Uterus (tissue), 4 donors: ENCODE measurements around the gene PFKFB3. TPM values are rescaled to one million over a fixed set of nuclear protein-coding genes. Genes with fewer than 3 reads are reported as not detected.

Experiments
- DNase-seq, 2 donors: peaks; one replicate each; pipeline ENCODE4 v3.0.0-alpha.2; 2019 to 2020
- H3K27ac ChIP-seq, 2 donors: fragments of 200-600 bp; sonication (generic); 1 replicate in 1 of 2; 2 replicates in 1 of 2; pipeline ENCODE4 v1.5.1; 2016 to 2018
- H3K27me3 ChIP-seq, 2 donors: fragments of 200-600 bp; sonication (generic); one replicate each; pipeline ENCODE4 v1.5.1; 2018 to 2019; ENCODE audit warnings: control low read depth in 1 of 2
- H3K36me3 ChIP-seq, 2 donors: fragments of 200-600 bp; sonication (generic); one replicate each; pipeline ENCODE4 v1.5.1; 2019; ENCODE audit warnings: control low read depth in 1 of 2
- H3K4me1 ChIP-seq, 2 donors: fragments of 200-600 bp; sonication (generic); one replicate each; pipeline ENCODE4 v1.5.1; 2018 to 2019; ENCODE audit warnings: control low read depth in 1 of 2
- H3K4me3 ChIP-seq, 2 donors: fragments of 200-600 bp; sonication (generic); 1 replicate in 1 of 2; 2 replicates in 1 of 2; pipeline ENCODE4 v1.5.1; 2018 to 2019; ENCODE audit warnings: mild to moderate bottlenecking in 1 of 2
- H3K9me3 ChIP-seq, 2 donors: fragments of 200-600 bp; sonication (generic); one replicate each; pipeline ENCODE4 v1.5.1; 2019; ENCODE audit warnings: control low read depth in 1 of 2
- POLR2A ChIP-seq, 2 donors: fragments of 450-650 bp; IDR thresholded peaks; one replicate each; pipeline ENCODE4 v1.6.1; 2016; ENCODE audit warnings: antibody characterized with exemption in 2 of 2, mild to moderate bottlenecking in 1 of 2, moderate library complexity in 1 of 2
- intact Hi-C: fragments of 100-400 bp; cut with DNase I; formaldehyde crosslinking; loops from one replicate; pipeline ENCODE4 v1.15.1; 2023; ENCODE audit warnings: low total_unique reads
- total RNA-seq, 4 donors: library from RNA; depleted of rRNA in 3 of 4; stranded (reverse); fragments of >200 nt in 3 of 4; gene quantifications; one replicate each; pipeline versions ENCODE4 v1.1.0 to v1.2.4, GENCODE V29; 2014 to 2023
- TF ChIP-seq, protein P1 (sequence below), 4 experiments: fragments of 200-600 bp in 2 of 4; fragments of 450-650 bp in 2 of 4; sonication (generic) in 2 of 4; IDR thresholded peaks; one replicate each; pipeline ENCODE4 v1.5.1; 2016 to 2019; ENCODE audit warnings: antibody characterized with exemption in 4 of 4, mild to moderate bottlenecking in 2 of 4, moderate library complexity in 1 of 4
- donor health status: DM: yes; HTN: yes; CAD: no.

PFKFB3 gene
- total RNA-seq, 4 donors from 2014 or later: 7.4 to 54.5 (median 14.7) TPM

DNA sequence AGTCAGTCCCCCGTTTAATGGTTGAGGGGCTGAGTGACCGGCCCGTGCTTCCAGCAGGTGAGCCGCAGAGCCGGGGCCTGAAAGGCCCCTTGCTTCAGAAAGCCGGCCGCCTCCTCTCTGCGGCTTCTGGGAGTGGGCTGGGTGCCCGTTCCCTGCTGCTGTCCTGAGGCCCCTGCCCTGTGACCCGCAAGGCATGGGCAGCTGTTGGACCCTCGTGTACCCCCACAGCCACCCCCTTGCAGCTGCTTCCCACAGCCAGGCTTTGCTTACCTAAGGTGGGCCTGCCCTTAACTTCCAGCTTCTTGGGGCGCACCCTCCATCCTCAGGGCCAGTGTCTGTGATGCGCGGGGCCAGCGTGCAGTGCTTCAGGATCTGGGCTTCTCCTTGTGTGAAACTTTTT is 26.6 kb downstream of the PFKFB3 start:
- Histone ChIP-seq H3K9me3 (no peaks in the 10 kb centered on the region), H3K4me1 (peaks cover 0 to 9% of the 10 kb centered on the region in 2 donors), H3K4me3 (no peak overlapping the region), H3K27me3 (no peaks in the 10 kb centered on the region), H3K27ac (no peak overlapping the region), H3K36me3 (no peaks in the 10 kb centered on the region)
- DNase-seq: no peak
- intact Hi-C loops: no loop called here
- TF ChIP-seq POLR2A (IDR thresholded peaks at IDR 0.05): no peak

DNA sequence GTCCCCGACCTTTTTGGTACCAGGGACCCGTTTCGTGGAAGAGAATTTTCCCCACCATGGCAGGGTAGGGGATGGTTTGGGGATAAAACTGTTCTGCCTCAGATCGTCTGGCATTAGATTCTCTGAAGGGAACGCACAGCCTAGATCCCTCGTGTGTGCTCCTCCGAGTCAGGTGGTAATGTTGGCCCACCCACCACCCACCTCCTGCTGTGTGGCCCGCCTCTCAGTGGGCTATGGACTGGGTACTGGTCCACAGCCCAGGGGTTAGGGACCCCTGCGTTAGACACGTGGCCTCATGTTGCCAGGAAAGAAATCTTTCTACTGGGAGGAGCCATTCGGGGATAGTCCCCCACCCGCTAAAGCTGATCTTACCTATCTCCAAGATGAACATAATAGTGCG is 27.0 kb downstream of the PFKFB3 start:
- no peak for DNase-seq
- intact Hi-C loops: no loop called here
- H3K36me3 ChIP-seq: no peaks in the 10 kb centered on the region

DNA sequence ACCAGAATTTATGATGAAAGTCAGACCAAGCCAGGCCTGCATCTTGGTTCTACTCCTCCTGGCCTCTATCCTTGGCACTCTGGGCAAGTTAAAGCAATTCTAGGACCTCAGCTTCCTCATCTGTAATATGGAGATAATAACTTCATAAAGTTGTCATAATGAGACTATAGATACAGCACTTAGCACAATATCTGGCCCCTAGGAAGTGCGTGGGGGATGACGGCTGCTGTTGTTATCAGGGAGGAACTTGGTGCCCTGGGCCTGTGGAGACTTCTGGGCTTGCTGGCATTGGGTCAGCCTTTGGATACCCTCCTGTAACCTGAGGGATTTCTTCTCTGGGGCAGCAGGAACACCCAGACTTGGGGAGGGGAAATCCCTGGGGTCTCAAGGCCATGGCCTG is 27.6 kb downstream of the PFKFB3 start:
- intact Hi-C loops: no loop called here
- Histone ChIP-seq H3K4me3 (no peak overlapping the region), H3K27ac (no peak overlapping the region), H3K4me1 (peaks cover 0 to 9% of the 10 kb centered on the region in 2 donors), H3K27me3 (no peaks in the 10 kb centered on the region), H3K9me3 (no peaks in the 10 kb centered on the region), H3K36me3 (no peaks in the 10 kb centered on the region)
- TF ChIP-seq, protein P1, sequence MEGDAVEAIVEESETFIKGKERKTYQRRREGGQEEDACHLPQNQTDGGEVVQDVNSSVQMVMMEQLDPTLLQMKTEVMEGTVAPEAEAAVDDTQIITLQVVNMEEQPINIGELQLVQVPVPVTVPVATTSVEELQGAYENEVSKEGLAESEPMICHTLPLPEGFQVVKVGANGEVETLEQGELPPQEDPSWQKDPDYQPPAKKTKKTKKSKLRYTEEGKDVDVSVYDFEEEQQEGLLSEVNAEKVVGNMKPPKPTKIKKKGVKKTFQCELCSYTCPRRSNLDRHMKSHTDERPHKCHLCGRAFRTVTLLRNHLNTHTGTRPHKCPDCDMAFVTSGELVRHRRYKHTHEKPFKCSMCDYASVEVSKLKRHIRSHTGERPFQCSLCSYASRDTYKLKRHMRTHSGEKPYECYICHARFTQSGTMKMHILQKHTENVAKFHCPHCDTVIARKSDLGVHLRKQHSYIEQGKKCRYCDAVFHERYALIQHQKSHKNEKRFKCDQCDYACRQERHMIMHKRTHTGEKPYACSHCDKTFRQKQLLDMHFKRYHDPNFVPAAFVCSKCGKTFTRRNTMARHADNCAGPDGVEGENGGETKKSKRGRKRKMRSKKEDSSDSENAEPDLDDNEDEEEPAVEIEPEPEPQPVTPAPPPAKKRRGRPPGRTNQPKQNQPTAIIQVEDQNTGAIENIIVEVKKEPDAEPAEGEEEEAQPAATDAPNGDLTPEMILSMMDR (IDR thresholded peaks at IDR 0.05): no peak
- no peak for TF ChIP-seq POLR2A (IDR thresholded peaks at IDR 0.05)
- DNase-seq: no peak

More for the DNA sequence above, 27.0 kb downstream of the PFKFB3 start:
- Histone ChIP-seq H3K4me3 (no peak overlapping the region), H3K27ac (no peak overlapping the region), H3K4me1 (peaks cover 0 to 9% of the 10 kb centered on the region in 2 donors), H3K27me3 (no peaks in the 10 kb centered on the region), H3K9me3 (no peaks in the 10 kb centered on the region)
- TF ChIP-seq POLR2A (IDR thresholded peaks at IDR 0.05): no peak
- TF ChIP-seq, protein P1 (IDR thresholded peaks at IDR 0.05): no peak

DNA sequence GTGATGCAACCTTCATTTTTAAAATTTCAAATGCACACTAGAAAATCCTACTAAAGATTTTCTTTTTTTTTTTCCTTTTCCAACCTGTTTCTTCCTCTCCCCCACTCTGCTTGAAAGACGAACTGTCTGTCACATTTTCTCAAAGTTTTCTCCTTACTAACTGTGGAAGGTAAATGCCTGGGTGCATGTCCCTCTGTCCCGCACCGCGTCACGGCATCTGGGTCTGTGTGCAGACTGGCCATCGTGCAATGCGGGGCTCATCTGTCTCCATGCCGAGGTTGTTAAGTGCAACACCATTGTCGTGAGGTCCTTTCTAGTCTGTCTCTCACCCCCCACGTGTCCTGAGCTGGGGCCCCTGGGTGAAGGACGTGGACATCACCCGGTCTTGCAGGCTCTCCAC is 28.4 kb downstream of the PFKFB3 start:
- Histone ChIP-seq H3K9me3 (no peaks in the 10 kb centered on the region), H3K36me3 (no peaks in the 10 kb centered on the region), H3K27me3 (no peaks in the 10 kb centered on the region), H3K4me3 (no peak overlapping the region), H3K27ac (no peak overlapping the region), H3K4me1 (peaks cover 0 to 9% of the 10 kb centered on the region in 2 donors)
- intact Hi-C loops: no loop called here
- no peak for TF ChIP-seq POLR2A (IDR thresholded peaks at IDR 0.05)
- TF ChIP-seq, protein P1 (IDR thresholded peaks at IDR 0.05): no peak
- no peak for DNase-seq

DNA sequence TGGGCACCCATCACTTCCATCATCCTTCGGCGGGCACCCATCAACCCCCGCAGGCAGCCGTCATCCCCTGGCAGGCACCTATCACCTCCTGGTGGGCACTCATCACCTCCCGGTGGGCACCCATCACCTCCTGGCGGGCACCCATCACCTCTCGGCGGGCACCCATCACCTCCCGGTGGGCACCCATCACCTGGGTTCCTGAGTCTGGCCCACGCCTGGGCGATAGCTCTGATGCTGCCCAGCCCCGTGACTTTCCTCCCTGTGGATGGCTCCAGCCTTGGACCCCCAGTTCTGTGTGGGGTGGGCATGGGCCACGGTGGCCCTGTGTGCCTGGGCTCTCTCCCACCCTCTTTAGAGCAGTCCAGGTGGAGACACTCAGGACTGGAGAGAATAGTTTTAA is 29.0 kb downstream of the PFKFB3 start:
- intact Hi-C loops: no loop called here
- Histone ChIP-seq H3K9me3 (no peaks in the 10 kb centered on the region), H3K36me3 (no peaks in the 10 kb centered on the region), H3K4me1 (peaks cover 0 to 9% of the 10 kb centered on the region in 2 donors), H3K27me3 (no peaks in the 10 kb centered on the region), H3K4me3 (no peak overlapping the region), H3K27ac (no peak overlapping the region)
- no peak for DNase-seq
- TF ChIP-seq POLR2A (IDR thresholded peaks at IDR 0.05): no peak
- TF ChIP-seq, protein P1 (IDR thresholded peaks at IDR 0.05): no peak

DNA sequence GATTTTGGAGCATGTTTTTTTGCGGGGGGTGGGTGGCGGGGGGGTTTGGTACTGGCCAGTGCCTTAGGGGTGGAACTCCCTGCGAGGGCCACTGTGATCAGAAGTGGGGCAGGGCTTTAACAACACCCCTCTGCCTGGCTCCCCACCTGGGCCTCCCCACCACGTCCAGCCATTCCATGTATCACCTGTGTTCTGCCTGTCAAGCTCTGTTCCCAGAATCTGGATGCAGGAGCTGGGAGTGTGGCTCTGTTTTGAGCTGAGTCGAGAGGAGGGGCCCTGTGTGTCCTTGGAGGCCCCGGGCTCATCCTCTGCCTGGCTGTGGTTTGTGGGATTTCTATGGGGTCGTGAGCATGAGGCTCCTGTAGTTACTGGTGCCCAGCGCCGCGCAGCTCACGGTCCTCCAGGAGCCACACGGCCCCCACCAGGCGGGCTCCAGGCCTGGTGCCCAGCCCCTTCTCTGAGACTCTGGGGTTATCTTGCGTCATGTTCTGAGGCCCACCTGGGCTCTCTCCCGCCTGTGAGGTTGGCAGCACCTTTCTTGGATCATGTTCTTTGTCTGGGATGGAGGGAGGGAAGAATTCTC is 29.6 kb downstream of the PFKFB3 start:
- intact Hi-C loops: no loop called here

More for the DNA sequence above, 29.6 kb downstream of the PFKFB3 start:
- DNase-seq: no peak
- Histone ChIP-seq H3K27me3 (no peaks in the 10 kb centered on the region), H3K4me3 (no peak overlapping the region), H3K36me3 (no peaks in the 10 kb centered on the region), H3K4me1 (peaks cover 0 to 6% of the 10 kb centered on the region in 2 donors), H3K27ac (no peak overlapping the region), H3K9me3 (no peaks in the 10 kb centered on the region)
- no peak for TF ChIP-seq POLR2A (IDR thresholded peaks at IDR 0.05)
- TF ChIP-seq, protein P1 (IDR thresholded peaks at IDR 0.05): no peak
